ENCODE data around the gene ROR1.

- TF ChIP-seq POLR2A (IDR thresholded peaks at IDR 0.05; ENCODE audit: low read length) (no peak), GATA1 (IDR thresholded peaks at IDR 0.05; ENCODE audit: low read depth, low read length) (no peak)
Measured at GRCh38 chr1:63802109-63802508, 28.3 kb downstream of the ROR1 start.
